Right atrium auricular region (tissue), 2 donors: ENCODE results near the gene CBLB. TPM values are rescaled to one million over a fixed set of nuclear protein-coding genes. Genes with fewer than 3 reads are reported as not detected.

Experiments
- DNase-seq: peaks from one replicate; pipeline ENCODE4 v3.0.0-alpha.2; 2019; ENCODE audit warnings: low spot score
- H3K27ac ChIP-seq, 2 donors: fragments of 200-600 bp; sonication (generic); 1 replicate in 1 of 2; 2 replicates in 1 of 2; pipeline ENCODE4 v1.5.1; 2016 to 2019
- H3K27me3 ChIP-seq, 2 donors: fragments of 200-600 bp; sonication (generic); one replicate each; pipeline versions ENCODE4 v1.5.1 to v1.6.0; 2017 to 2019
- H3K36me3 ChIP-seq: fragments of 200-600 bp; sonication (generic); one replicate; pipeline ENCODE4 v1.5.1; 2016
- H3K4me1 ChIP-seq, 2 donors: fragments of 200-600 bp; sonication (generic); one replicate each; pipeline versions ENCODE4 v1.5.1 to v1.6.0; 2017 to 2019
- H3K4me3 ChIP-seq, 2 donors: fragments of 200-600 bp; sonication (generic); 1 replicate in 1 of 2; 2 replicates in 1 of 2; pipeline ENCODE4 v1.5.1; 2017 to 2019; ENCODE audit warnings: mild to moderate bottlenecking in 1 of 2, moderate library complexity in 1 of 2
- H3K9me3 ChIP-seq, 2 donors: fragments of 200-600 bp; sonication (generic); one replicate each; pipeline ENCODE4 v1.5.1; 2019
- CTCF ChIP-seq, 2 donors: fragments of 200-600 bp; sonication (generic); IDR thresholded peaks; one replicate each; pipeline ENCODE4 v1.5.1; 2019; ENCODE audit warnings: antibody characterized with exemption in 2 of 2
- total RNA-seq, 2 donors: library from RNA; depleted of rRNA; stranded (reverse); fragments of >200 nt; gene quantifications; one replicate each; pipeline ENCODE4 v1.1.0, GENCODE V29; 2016

Gene CBLB
- total RNA-seq, 2 donors from 2014 or later, result 24.6 to 27.3 TPM

- peaks cover 0 to 39% of the 10 kb centered on the region in 2 donors for H3K4me1 ChIP-seq
- H3K9me3 ChIP-seq, result no peaks in the 10 kb centered on the region
- no peaks in the 10 kb centered on the region for H3K27me3 ChIP-seq
- no peak for DNase-seq
- no peaks in the 10 kb centered on the region for H3K36me3 ChIP-seq
- TF ChIP-seq CTCF (IDR thresholded peaks at IDR 0.05), result no peak
- no peak overlapping the region for H3K27ac ChIP-seq
- no peak overlapping the region for H3K4me3 ChIP-seq
Observed at GRCh38 chr3:105799286-105799685, 69.5 kb downstream of the CBLB start.

GRCh38 chr3:105798381-105798934 lies 70.4 kb downstream of the CBLB start:
- TF ChIP-seq CTCF (IDR thresholded peaks at IDR 0.05), result no peak
- H3K4me3 ChIP-seq, result no peak overlapping the region
- no peaks in the 10 kb centered on the region for H3K27me3 ChIP-seq
- peaks cover 0 to 48% of the 10 kb centered on the region in 2 donors for H3K4me1 ChIP-seq
- H3K36me3 ChIP-seq, result no peaks in the 10 kb centered on the region
- DNase-seq, result no peak
- H3K27ac ChIP-seq, result no peak overlapping the region
- H3K9me3 ChIP-seq, result no peaks in the 10 kb centered on the region

GRCh38 chr3:105793040-105793439 lies 75.8 kb downstream of the CBLB start:
- Histone ChIP-seq H3K4me1 (peaks cover 0 to 54% of the 10 kb centered on the region in 2 donors), H3K27me3 (no peaks in the 10 kb centered on the region), H3K36me3 (no peaks in the 10 kb centered on the region), H3K27ac (peak overlapping the region; percentile 79 to 85), H3K4me3 (no peak overlapping the region), H3K9me3 (no peaks in the 10 kb centered on the region)
- DNase-seq, result no peak
- TF ChIP-seq CTCF (IDR thresholded peaks at IDR 0.05), result no peak

- Histone ChIP-seq H3K9me3 (no peaks in the 10 kb centered on the region), H3K27me3 (no peaks in the 10 kb centered on the region), H3K4me3 (no peak overlapping the region), H3K4me1 (peaks cover 0 to 55% of the 10 kb centered on the region in 2 donors), H3K36me3 (no peaks in the 10 kb centered on the region), H3K27ac (peak overlapping the region; percentile 79 to 85)
- no peak for TF ChIP-seq CTCF (IDR thresholded peaks at IDR 0.05)
- peak; percentile 97 for DNase-seq
Observed at GRCh38 chr3:105791919-105792786, 76.7 kb downstream of the CBLB start.

GRCh38 chr3:105791131-105791530 lies 77.7 kb downstream of the CBLB start:
- no peak for TF ChIP-seq CTCF (IDR thresholded peaks at IDR 0.05)
- Histone ChIP-seq H3K27ac (peak overlapping the region; percentile 79 to 85), H3K9me3 (no peaks in the 10 kb centered on the region), H3K4me3 (no peak overlapping the region), H3K27me3 (no peaks in the 10 kb centered on the region), H3K4me1 (peaks cover 0 to 64% of the 10 kb centered on the region in 2 donors), H3K36me3 (no peaks in the 10 kb centered on the region)
- DNase-seq, result no peak
